Liver (tissue), 9 donors: ENCODE data around the gene RNF31. TPM values are rescaled to one million over a fixed set of nuclear protein-coding genes. Genes with fewer than 3 reads are reported as not detected.

Experiments
- DNase-seq: peaks from one replicate; pipeline ENCODE4 v3.0.0-alpha.2; 2017; ENCODE audit warnings: low spot score
- H3K27ac ChIP-seq, 2 donors: one replicate each; pipeline ENCODE4 v1.7.0; 2013; ENCODE audit warnings: inconsistent platforms in 2 of 2, low read length in 2 of 2, control low read depth in 1 of 2, low read depth in 1 of 2, mild to moderate bottlenecking in 1 of 2
- H3K27me3 ChIP-seq, 4 donors: one replicate each; pipeline versions ENCODE4 v1.6.1 to v1.7.0; 2013; ENCODE audit warnings: low read length in 3 of 4, inconsistent platforms in 1 of 4, mild to moderate bottlenecking in 1 of 4, moderate library complexity in 1 of 4; ENCODE audit not compliant: control insufficient read depth in 4 of 4, insufficient read depth in 4 of 4
- H3K36me3 ChIP-seq, 4 donors: one replicate each; pipeline versions ENCODE4 v1.6.1 to v1.7.0; 2013; ENCODE audit warnings: low read length in 3 of 4, mild to moderate bottlenecking in 3 of 4, low read depth in 1 of 4, moderate library complexity in 1 of 4; ENCODE audit not compliant: control insufficient read depth in 4 of 4, insufficient read depth in 3 of 4
- H3K4me1 ChIP-seq, 4 donors: one replicate each; pipeline versions ENCODE4 v1.6.1 to v1.7.0; 2013; ENCODE audit warnings: low read length in 3 of 4, mild to moderate bottlenecking in 3 of 4, moderate library complexity in 1 of 4; ENCODE audit not compliant: control insufficient read depth in 4 of 4, insufficient read depth in 4 of 4
- H3K4me3 ChIP-seq, 3 donors: one replicate each; pipeline versions ENCODE4 v1.6.1 to v1.7.0; 2013; ENCODE audit warnings: low read length in 3 of 3, control low read depth in 1 of 3, low read depth in 1 of 3, mild to moderate bottlenecking in 1 of 3
- H3K9ac ChIP-seq, 2 donors: one replicate each; pipeline ENCODE4 v1.7.0; 2013; ENCODE audit warnings: low read length in 2 of 2, mild to moderate bottlenecking in 2 of 2, moderate library complexity in 2 of 2, control low read depth in 1 of 2, low read depth in 1 of 2
- H3K9me3 ChIP-seq, 4 donors: one replicate each; pipeline versions ENCODE4 v1.6.1 to v1.7.0; 2013; ENCODE audit warnings: low read length in 3 of 4; ENCODE audit not compliant: control insufficient read depth in 4 of 4
- CTCF ChIP-seq: fragments of 150-350 bp; IDR thresholded peaks from 2 replicates; pipeline ENCODE4 v1.5.1; 2017; ENCODE audit warnings: improper control_type of control experiment, low read depth, low read length; ENCODE audit not compliant: missing input control
- FOXA1 ChIP-seq: IDR thresholded peaks from 2 replicates; pipeline ENCODE4 v1.6.1; 2016; ENCODE audit warnings: antibody characterized with exemption
- GABPA ChIP-seq, 2 donors: IDR thresholded peaks in 1 of 2; conservative IDR thresholded peaks in 1 of 2; 2 replicates each; pipeline ENCODE4 v1.6.1; 2016; ENCODE audit warnings: antibody characterized with exemption in 2 of 2, mild to moderate bottlenecking in 1 of 2, moderate library complexity in 1 of 2
- HNF4G ChIP-seq: IDR thresholded peaks from 2 replicates; pipeline ENCODE4 v1.6.1; 2016; ENCODE audit warnings: antibody characterized with exemption
- NR2F2 ChIP-seq: IDR thresholded peaks from 2 replicates; pipeline ENCODE4 v1.6.1; 2016; ENCODE audit warnings: antibody characterized with exemption
- RAD21 ChIP-seq, 2 donors: IDR thresholded peaks; 2 replicates each; pipeline ENCODE4 v1.6.1; 2016; ENCODE audit warnings: antibody characterized with exemption in 2 of 2, mild to moderate bottlenecking in 2 of 2
- RXRA ChIP-seq, 2 donors: IDR thresholded peaks; 2 replicates each; pipeline ENCODE4 v1.6.1; 2017 to 2018; ENCODE audit warnings: antibody characterized with exemption in 2 of 2, mild to moderate bottlenecking in 1 of 2
- SP1 ChIP-seq: IDR thresholded peaks from 2 replicates; pipeline ENCODE4 v1.6.1; 2018; ENCODE audit warnings: antibody characterized with exemption, mild to moderate bottlenecking
- ZBTB33 ChIP-seq: IDR thresholded peaks from 2 replicates; pipeline ENCODE4 v1.6.1; 2016; ENCODE audit warnings: antibody characterized with exemption
- WGBS: extraction: QIAGEN DNeasy Blood & Tissue Kit; methylation state at CpG from one replicate; pipeline ENCODE4 v1.1.7; 2013; 5-methylcytosine and 5-hydroxymethylcytosine counted together
- polyA plus RNA-seq, 2 donors: library from polyadenylated mRNA; stranded (reverse) in 1 of 2; unstranded in 1 of 2; fragments of 200-250 nt in 1 of 2; fragments of >200 nt in 1 of 2; fragmentation: Nextera tagmentation in 1 of 2; extraction: Ambion mirVana in 1 of 2; gene quantifications; one replicate each; pipeline versions ENCODE4 v1.2.1 to v1.2.3, GENCODE V29; 2013 to 2015
- total RNA-seq, 2 donors: library from RNA; depleted of rRNA; stranded (reverse); fragments of >200 nt; gene quantifications; one replicate each; pipeline ENCODE4 v1.2.3, GENCODE V29; 2014
- donor health status: healthy.
- donor health status: healthy.
- donor health status: healthy.
- donor health status: healthy.
- donor health status: healthy.

The RNF31 gene
- total and polyA plus RNA-seq, 4 donors: 16.3 to 36.0 (median 20.9) TPM

GRCh38 chr14:24165785-24166184 is 18.5 kb downstream of the RNF31 start:
- Histone ChIP-seq H3K4me3 (no peak overlapping the region), H3K36me3 (peaks cover 20 to 55% (median 39%) of the 10 kb centered on the region in 4 donors), H3K9ac (no peak overlapping the region), H3K4me1 (peaks cover 2 to 22% (median 17%) of the 10 kb centered on the region in 4 donors), H3K27ac (no peak overlapping the region), H3K9me3 (no peaks in the 10 kb centered on the region), H3K27me3 (no peaks in the 10 kb centered on the region)
- WGBS: 93% methylated on average over 5 of the region's 5 CpGs
- no peak for TF ChIP-seq RXRA (IDR thresholded peaks at IDR 0.05)
- no peak for TF ChIP-seq RAD21 (IDR thresholded peaks at IDR 0.05)
- TF ChIP-seq CTCF: no peak
- TF ChIP-seq FOXA1: no peak
- no peak for TF ChIP-seq HNF4G
- DNase-seq: no peak

- DNase-seq: no peak
- H3K4me1 ChIP-seq: peaks cover 2 to 11% (median 6%) of the 10 kb centered on the region in 4 donors
- no peak for TF ChIP-seq HNF4G
- TF ChIP-seq SP1: no peak
- no peak for TF ChIP-seq GABPA (IDR thresholded peaks at IDR 0.05 in 1 of 2, conservative IDR thresholded peaks at IDR 0.05 in 1 of 2)
- TF ChIP-seq FOXA1: no peak
- no peak for TF ChIP-seq ZBTB33
- TF ChIP-seq RXRA (IDR thresholded peaks at IDR 0.05): no peak
- TF ChIP-seq CTCF: no peak
- TF ChIP-seq NR2F2: no peak
- H3K36me3 ChIP-seq: peaks cover 23 to 56% (median 40%) of the 10 kb centered on the region in 4 donors
- H3K27me3 ChIP-seq: no peaks in the 10 kb centered on the region
- H3K9me3 ChIP-seq: no peaks in the 10 kb centered on the region
- no peak overlapping the region for H3K9ac ChIP-seq
- H3K4me3 ChIP-seq: no peak overlapping the region
- H3K27ac ChIP-seq: no peak overlapping the region
- 88% methylated on average over 3 of the region's 3 CpGs for WGBS
These were observed 20.3 kb downstream of the RNF31 start for GRCh38 chr14:24167469-24168114.
